Ovary (tissue), 9 donors: ENCODE results near the gene NECAB2. TPM values are rescaled to one million over a fixed set of nuclear protein-coding genes. Genes with fewer than 3 reads are reported as not detected.

ENCODE experiments used
- DNase-seq, 5 donors: peaks; one replicate each; pipeline ENCODE4 v3.0.0-alpha.2; 2019 to 2020
- H3K27ac ChIP-seq, 2 donors: fragments of 200-600 bp; one replicate each; pipeline versions ENCODE4 v1.5.1 to v1.8.0; 2019 to 2022
- H3K27me3 ChIP-seq: fragments of 200-600 bp; one replicate; pipeline ENCODE4 v1.8.0; 2022
- H3K36me3 ChIP-seq: fragments of 200-600 bp; sonication (generic); one replicate; pipeline ENCODE4 v1.5.1; 2019
- H3K4me1 ChIP-seq: one replicate; pipeline ENCODE4 v1.8.1; 2013; ENCODE audit warnings: mild to moderate bottlenecking, moderate library complexity; ENCODE audit not compliant: insufficient read depth
- H3K4me3 ChIP-seq: fragments of 200-600 bp; sonication (generic); one replicate; pipeline ENCODE4 v1.5.1; 2017
- H3K9me3 ChIP-seq, 2 donors: fragments of 200-600 bp in 1 of 2; sonication (generic) in 1 of 2; one replicate each; pipeline versions ENCODE4 v1.5.1 to v1.8.1; 2013 to 2019; ENCODE audit warnings: mild to moderate bottlenecking in 1 of 2, moderate library complexity in 1 of 2
- EP300 ChIP-seq: sonication (generic); formaldehyde crosslinking; IDR thresholded peaks from one replicate; pipeline ENCODE4 v1.6.1; 2017; ENCODE audit warnings: antibody characterized with exemption
- POLR2A ChIP-seq: fragments of 450-650 bp; IDR thresholded peaks from one replicate; pipeline ENCODE4 v1.6.1; 2017; ENCODE audit warnings: antibody characterized with exemption, mild to moderate bottlenecking, moderate library complexity
- WGBS, 3 donors: extraction: QIAGEN DNeasy Blood & Tissue Kit in 1 of 3; methylation state at CpG; one replicate each; pipeline versions ENCODE4 v1.1.5 to v1.1.7; 2013 to 2017; 5-methylcytosine and 5-hydroxymethylcytosine counted together
- intact Hi-C, 4 donors: fragments of 100-400 bp; cut with DNase I; formaldehyde crosslinking; loops; one replicate each; pipeline versions ENCODE4 v1.11.0 to v1.15.1; 2022 to 2023
- polyA plus RNA-seq, 2 donors: library from polyadenylated mRNA; stranded (reverse); fragments of 200-250 nt in 1 of 2; fragments of 350-450 nt in 1 of 2; fragmentation: Illumina TruSeq in 1 of 2; extraction: RNeasy Lipid Tissue Mini Kit (QIAGEN cat#74804) in 1 of 2; gene quantifications; one replicate each; pipeline ENCODE4 v1.2.3, GENCODE V29; 2013 to 2014
- small RNA-seq: library from RNA; depleted of rRNA; stranded (forward); fragments of <200 nt; gene quantifications from one replicate; pipeline ENCODE3, GENCODE V24; 2016
- total RNA-seq, 7 donors: library from RNA; depleted of rRNA in 2 of 7; stranded (reverse); fragments of >200 nt in 2 of 7; fragmentation: NEBNext Ultra II Directional in 3 of 7; extraction: Animal tissue kit (Norgen Biotek cat#: 25700) in 3 of 7; gene quantifications; one replicate each; pipeline versions ENCODE4 v1.1.0 to v1.2.4, GENCODE V29; 2016 to 2023
- TF ChIP-seq, protein P1 (sequence below), 3 donors: fragments of 450-650 bp in 2 of 3; fragments of 200-600 bp in 1 of 3; IDR thresholded peaks; one replicate each; pipeline versions ENCODE4 v1.5.1 to v1.8.0; 2016 to 2022; ENCODE audit warnings: antibody characterized with exemption in 3 of 3, mild to moderate bottlenecking in 1 of 3
- donor health status: DM: no; HTN: no; CAD: no; lungs with moderate emphysema.
- donor health status: DM: no; HTN: no; CAD: no.
- donor health status: Bipolar disorder and iron deficiency.
- donor health status: DM: yes; HTN: yes; CAD: no.
- donor health status: DM: no; HTN: no; CAD: no.
- donor health status: DM: yes; HTN: yes; CAD: no.

NECAB2 gene
- total and polyA plus RNA-seq, 9 donors: 0.20 to 1.6 (median 0.50) TPM; not detected in 4

DNA sequence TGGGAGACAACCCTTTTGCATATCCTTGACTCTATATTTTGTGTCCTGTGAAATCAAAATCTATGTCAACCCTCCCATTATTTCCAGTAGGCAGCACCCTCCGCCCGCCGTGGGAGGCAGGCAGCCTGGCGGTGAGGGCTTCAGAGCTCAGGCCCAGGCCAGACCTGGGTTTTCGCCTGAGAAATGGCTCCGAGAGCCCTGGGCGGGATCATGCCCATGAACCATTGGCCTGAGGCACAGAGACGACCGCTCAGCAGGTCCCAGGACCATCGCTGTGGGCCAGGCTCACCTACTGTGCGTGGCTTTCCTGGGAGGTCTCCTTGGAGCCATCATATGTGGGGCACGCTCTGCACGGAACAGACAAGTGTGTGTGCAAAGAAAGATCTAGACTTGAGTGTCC lies 80.8 kb downstream of the NECAB2 start:
- TF ChIP-seq POLR2A (no peak), EP300 (no peak)
- TF ChIP-seq, protein P1, sequence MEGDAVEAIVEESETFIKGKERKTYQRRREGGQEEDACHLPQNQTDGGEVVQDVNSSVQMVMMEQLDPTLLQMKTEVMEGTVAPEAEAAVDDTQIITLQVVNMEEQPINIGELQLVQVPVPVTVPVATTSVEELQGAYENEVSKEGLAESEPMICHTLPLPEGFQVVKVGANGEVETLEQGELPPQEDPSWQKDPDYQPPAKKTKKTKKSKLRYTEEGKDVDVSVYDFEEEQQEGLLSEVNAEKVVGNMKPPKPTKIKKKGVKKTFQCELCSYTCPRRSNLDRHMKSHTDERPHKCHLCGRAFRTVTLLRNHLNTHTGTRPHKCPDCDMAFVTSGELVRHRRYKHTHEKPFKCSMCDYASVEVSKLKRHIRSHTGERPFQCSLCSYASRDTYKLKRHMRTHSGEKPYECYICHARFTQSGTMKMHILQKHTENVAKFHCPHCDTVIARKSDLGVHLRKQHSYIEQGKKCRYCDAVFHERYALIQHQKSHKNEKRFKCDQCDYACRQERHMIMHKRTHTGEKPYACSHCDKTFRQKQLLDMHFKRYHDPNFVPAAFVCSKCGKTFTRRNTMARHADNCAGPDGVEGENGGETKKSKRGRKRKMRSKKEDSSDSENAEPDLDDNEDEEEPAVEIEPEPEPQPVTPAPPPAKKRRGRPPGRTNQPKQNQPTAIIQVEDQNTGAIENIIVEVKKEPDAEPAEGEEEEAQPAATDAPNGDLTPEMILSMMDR (IDR thresholded peaks at IDR 0.05): no peak
- no peak overlapping the region for H3K27ac ChIP-seq
- intact Hi-C loops: loop anchor here in 1 of 4 donors (5.0 kb wide), 1 partner anchor 77 kb away; no protein-coding TSS in a partner anchor
- no peaks in the 10 kb centered on the region for H3K27me3 ChIP-seq
- whole genome bisulfite sequencing, 3 donors: 91 to 94% (median 91%) methylated on average over 13 of the region's 13 CpGs
- no peaks in the 10 kb centered on the region for H3K9me3 ChIP-seq
- no peak overlapping the region for H3K4me3 ChIP-seq
- no peaks in the 10 kb centered on the region for H3K4me1 ChIP-seq
- H3K36me3 ChIP-seq: no peaks in the 10 kb centered on the region
- peak in 1 of 5 donors; percentile 26 for DNase-seq

DNA sequence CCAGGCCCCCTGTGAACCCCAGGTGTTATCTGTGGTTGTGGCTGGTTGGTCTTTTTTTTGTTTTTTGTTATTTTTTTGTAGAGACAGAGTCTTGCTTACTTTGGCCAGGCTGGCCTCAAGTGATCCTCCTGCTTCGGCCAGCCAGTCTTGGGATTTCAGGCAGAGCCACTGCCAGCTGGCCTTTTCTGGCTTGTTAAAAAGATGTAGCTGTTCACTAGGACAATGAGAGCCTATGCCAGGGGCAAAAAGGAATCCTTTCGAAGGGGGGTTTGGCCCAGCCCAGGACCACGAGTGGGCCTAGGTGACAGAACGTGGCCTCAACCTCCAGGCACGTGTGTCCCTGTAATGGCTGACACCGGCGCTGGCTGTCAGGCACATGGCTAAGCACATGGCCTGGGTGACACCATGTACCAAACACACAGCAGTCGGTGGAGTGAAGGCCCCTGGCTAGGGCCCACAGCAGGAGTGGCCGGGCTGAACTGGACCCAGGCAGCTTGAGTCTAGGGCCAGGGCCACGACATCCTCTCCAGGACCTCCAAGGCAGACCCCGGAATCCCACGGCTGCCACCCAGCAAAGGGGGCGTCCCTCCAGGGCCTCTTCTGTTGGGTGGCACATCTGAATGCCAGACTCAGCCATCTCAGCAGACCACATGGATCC lies 81.5 kb downstream of the NECAB2 start:
- 77 to 85% (median 77%) methylated on average over 13 of the region's 13 CpGs for WGBS, 3 donors
- peak in 1 of 5 donors; percentile 28 for DNase-seq
- intact Hi-C loops: loop anchor here in 1 of 4 donors (5.0 kb wide), 1 partner anchor 77 kb away; no protein-coding TSS in a partner anchor
- Histone ChIP-seq H3K4me1 (no peaks in the 10 kb centered on the region), H3K27me3 (no peaks in the 10 kb centered on the region), H3K36me3 (no peaks in the 10 kb centered on the region), H3K4me3 (no peak overlapping the region), H3K27ac (no peak overlapping the region), H3K9me3 (no peaks in the 10 kb centered on the region)
- TF ChIP-seq, protein P1 (IDR thresholded peaks at IDR 0.05): no peak
- TF ChIP-seq EP300: no peak
- TF ChIP-seq POLR2A: no peak

- H3K4me1 ChIP-seq: no peaks in the 10 kb centered on the region
- no peak for TF ChIP-seq EP300
- no peak for TF ChIP-seq POLR2A
- TF ChIP-seq, protein P1 (IDR thresholded peaks at IDR 0.05): no peak
- H3K4me3 ChIP-seq: no peak overlapping the region
- WGBS, 3 donors: 80 to 91% (median 90%) methylated on average over 9 of the region's 9 CpGs
- H3K27me3 ChIP-seq: no peaks in the 10 kb centered on the region
- intact Hi-C loops: no loop called here
- H3K27ac ChIP-seq: no peak overlapping the region
- H3K36me3 ChIP-seq: no peaks in the 10 kb centered on the region
- H3K9me3 ChIP-seq: no peaks in the 10 kb centered on the region
- DNase-seq: peak in 1 of 5 donors; percentile 15
Measured at GRCh38 chr16:84050316-84050715, 82.3 kb downstream of the NECAB2 start.

- no peak for TF ChIP-seq EP300
- TF ChIP-seq, protein P1 (IDR thresholded peaks at IDR 0.05): no peak
- TF ChIP-seq POLR2A: no peak
- no peaks in the 10 kb centered on the region for H3K27me3 ChIP-seq
- H3K36me3 ChIP-seq: no peaks in the 10 kb centered on the region
- H3K27ac ChIP-seq: no peak overlapping the region
- DNase-seq: peak in 1 of 5 donors; percentile 26
- intact Hi-C loops: no loop called here
- H3K4me3 ChIP-seq: no peak overlapping the region
- H3K4me1 ChIP-seq: no peaks in the 10 kb centered on the region
- 83 to 86% (median 84%) methylated on average over 26 to 27 of the region's 27 CpGs for WGBS, 3 donors
- no peaks in the 10 kb centered on the region for H3K9me3 ChIP-seq
Measured at GRCh38 chr16:84052071-84052622, 84.1 kb downstream of the NECAB2 start.

Small RNAs within 50 kb of the gene (small RNA-seq; reads per million reads assigned to genes)
- not detected for gene RNA5SP432

Other genes with a start within 250 kb of the NECAB2 start
- gene HSBP1, start 160.3 kb upstream of the NECAB2 start, total RNA-seq: 100 to 1,000 TPM in 2 of 7 donors, 10 to 100 TPM in 5; 17.0 to 126 (median 94.0) TPM
- gene HSBP1, start 160.3 kb upstream of the NECAB2 start, polyA plus RNA-seq: 100 to 1,000 TPM in 1 of 2 donors, 10 to 100 TPM in 1; 40.1 to 139 TPM
- 10 to 100 TPM in 2 of 7 donors, 1 to 10 TPM in 5; 6.8 to 11.8 (median 8.8) TPM for gene MLYCD, start 69.1 kb upstream of the NECAB2 start, total RNA-seq
- gene MLYCD, start 69.1 kb upstream of the NECAB2 start, polyA plus RNA-seq: 1 to 10 TPM; 4.4 to 4.6 TPM
- 1 to 10 TPM; 2.0 to 9.3 (median 5.4) TPM for gene OSGIN1, start 15.0 kb upstream of the NECAB2 start, total RNA-seq
- 1 to 10 TPM in 1 of 2 donors, under 1 TPM in 1; 0.65 to 5.5 TPM for gene OSGIN1, start 15.0 kb upstream of the NECAB2 start, polyA plus RNA-seq
- under 1 TPM in 2 of 7 donors, not detected in 5; 0.62 to 0.66 TPM for gene SLC38A8, start 74.6 kb downstream of the NECAB2 start, total RNA-seq
- under 1 TPM in 1 of 2 donors, not detected in 1; 0.98 TPM for gene SLC38A8, start 74.6 kb downstream of the NECAB2 start, polyA plus RNA-seq
- 10 to 100 TPM; 78.8 to 99.2 (median 90.3) TPM for gene MBTPS1, start 148.7 kb downstream of the NECAB2 start, total RNA-seq
- gene MBTPS1, start 148.7 kb downstream of the NECAB2 start, polyA plus RNA-seq: 100 to 1,000 TPM in 1 of 2 donors, 10 to 100 TPM in 1; 73.8 to 122 TPM
- gene HSDL1, start 176.9 kb downstream of the NECAB2 start, total RNA-seq: 10 to 100 TPM; 17.5 to 34.1 (median 27.2) TPM
- gene HSDL1, start 176.9 kb downstream of the NECAB2 start, polyA plus RNA-seq: 10 to 100 TPM; 17.6 to 28.2 TPM
- gene DNAAF1, start 177.1 kb downstream of the NECAB2 start, total RNA-seq: 10 to 100 TPM in 1 of 7 donors, 1 to 10 TPM in 4, under 1 TPM in 2; 0.33 to 42.6 (median 3.6) TPM
- gene DNAAF1, start 177.1 kb downstream of the NECAB2 start, polyA plus RNA-seq: 1 to 10 TPM in 1 of 2 donors, under 1 TPM in 1; 0.95 to 1.1 TPM
- 10 to 100 TPM; 39.7 to 89.0 (median 58.4) TPM for gene TAF1C, start 218.8 kb downstream of the NECAB2 start, total RNA-seq
- gene TAF1C, start 218.8 kb downstream of the NECAB2 start, polyA plus RNA-seq: 10 to 100 TPM; 14.1 to 63.8 TPM
- under 1 TPM in 2 of 7 donors, not detected in 5; 0.71 to 0.97 TPM for gene ADAD2, start 222.9 kb downstream of the NECAB2 start, total RNA-seq
- 1 to 10 TPM in 1 of 2 donors, under 1 TPM in 1; 0.12 to 2.0 TPM for gene ADAD2, start 222.9 kb downstream of the NECAB2 start, polyA plus RNA-seq